HepG2 (cell line): ENCODE data around the gene FOXS1. TPM values are rescaled to one million over a fixed set of nuclear protein-coding genes. Genes with fewer than 3 reads are reported as not detected.

ENCODE experiments used
- EEA1 ChIP-seq: sonication (generic); formaldehyde crosslinking; IDR thresholded peaks from 2 replicates; pipeline ENCODE4 v1.5.1; 2020; ENCODE audit warnings: mild to moderate bottlenecking, missing genetic modification reagents, borderline replicate concordance
- EED ChIP-seq: sonication (generic); formaldehyde crosslinking; IDR thresholded peaks from 2 replicates; pipeline ENCODE4 v1.5.0; 2020; ENCODE audit warnings: mild to moderate bottlenecking, missing genetic modification reagents
- HNRNPK ChIP-seq: fragments of 200-400 bp; formaldehyde crosslinking; IDR thresholded peaks from 2 replicates; pipeline ENCODE4 v1.6.1; 2018; ENCODE audit warnings: low read length, low read depth, moderate library complexity, mild to moderate bottlenecking; ENCODE audit not compliant: poor library complexity, severe bottlenecking
- HOXA3 ChIP-seq: sonication (generic); formaldehyde crosslinking; IDR thresholded peaks from 2 replicates; pipeline ENCODE4 v1.5.0; 2020; ENCODE audit warnings: missing genetic modification reagents
- JUN ChIP-seq: sonication (generic); formaldehyde crosslinking; IDR thresholded peaks from 2 replicates; pipeline ENCODE4 v1.4.0; 2020; ENCODE audit warnings: mild to moderate bottlenecking, missing genetic modification reagents
- MEF2D ChIP-seq: sonication (generic); formaldehyde crosslinking; IDR thresholded peaks from 2 replicates; pipeline ENCODE4 v1.5.1; 2020; ENCODE audit warnings: mild to moderate bottlenecking, missing genetic modification reagents
- MTF2 ChIP-seq: sonication (generic); formaldehyde crosslinking; IDR thresholded peaks from 2 replicates; pipeline ENCODE4 v1.5.0; 2020; ENCODE audit warnings: missing genetic modification reagents, borderline replicate concordance
- PHF8 ChIP-seq: sonication (generic); formaldehyde crosslinking; IDR thresholded peaks from 2 replicates; pipeline ENCODE4 v1.5.0; 2020; ENCODE audit warnings: missing genetic modification reagents
- POLR2AphosphoS2 ChIP-seq: IDR thresholded peaks from 2 replicates; pipeline ENCODE4 v1.6.1; 2011; ENCODE audit warnings: low read depth, low read length, improper control_type of control experiment
- RAD51 ChIP-seq: fragments of 450-650 bp; IDR thresholded peaks from 2 replicates; pipeline ENCODE4 v1.6.1; 2016; ENCODE audit warnings: borderline replicate concordance
- REPIN1 ChIP-seq: sonication (generic); formaldehyde crosslinking; IDR thresholded peaks from 2 replicates; pipeline ENCODE4 v1.8.0; 2022; ENCODE audit warnings: missing genetic modification reagents, low read depth, mild to moderate bottlenecking, borderline replicate concordance
- SALL2 ChIP-seq: sonication (generic); formaldehyde crosslinking; IDR thresholded peaks from 2 replicates; pipeline ENCODE4 v1.8.1; 2023; ENCODE audit warnings: mild to moderate bottlenecking, missing genetic modification reagents, inconsistent platforms
- THAP11 ChIP-seq: IDR thresholded peaks from 2 replicates; pipeline ENCODE4 v1.6.1; 2016; ENCODE audit warnings: missing biosample characterization, missing genetic modification reagents
- ZFX ChIP-seq: sonication (generic); formaldehyde crosslinking; IDR thresholded peaks from 2 replicates; pipeline ENCODE4 v1.4.0; 2020; ENCODE audit warnings: mild to moderate bottlenecking, low read depth, missing genetic modification reagents, moderate library complexity
- ZNF329 ChIP-seq: sonication (generic); formaldehyde crosslinking; IDR thresholded peaks from 2 replicates; pipeline ENCODE4 v1.9.0; 2021; ENCODE audit warnings: low read depth, mild to moderate bottlenecking, missing genetic modification reagents
- ZNF616 ChIP-seq: sonication (generic); formaldehyde crosslinking; IDR thresholded peaks from 2 replicates; pipeline ENCODE4 v1.5.0; 2020; ENCODE audit warnings: low read depth, mild to moderate bottlenecking, missing genetic modification reagents
- ZNF766 ChIP-seq: sonication (generic); formaldehyde crosslinking; IDR thresholded peaks from 2 replicates; pipeline ENCODE4 v1.5.0; 2020; ENCODE audit warnings: missing genetic modification reagents, borderline replicate concordance
- ZNF891 ChIP-seq: sonication (generic); formaldehyde crosslinking; IDR thresholded peaks from 2 replicates; pipeline ENCODE4 v1.5.0; 2020; ENCODE audit warnings: mild to moderate bottlenecking, missing genetic modification reagents
- polyA plus RNA-seq, 8 experiments: library from polyadenylated mRNA; depleted of rRNA in 3 of 8; stranded (reverse) in 7 of 8; unstranded in 1 of 8; fragments of >200 nt; fragmentation: Illumina TruSeq in 4 of 8; extraction: Trizol in 4 of 8; gene quantifications; 2 replicates each; pipeline versions ENCODE4 v1.2.1 to v1.2.3, GENCODE V29; 2011 to 2016; ENCODE audit warnings: low read depth in 4 of 8, missing spikeins in 1 of 8, mixed read lengths in 1 of 8; ENCODE audit not compliant: insufficient read depth in 1 of 8
- total RNA-seq, 5 experiments: library from RNA; depleted of rRNA; stranded (reverse); fragments of >200 nt; fragmentation: Illumina TruSeq; extraction: Trizol; gene quantifications; 2 replicates each; pipeline ENCODE4 v1.2.3, GENCODE V29; 2016; ENCODE audit warnings: low read depth in 1 of 5
- TF ChIP-seq, protein P1 (sequence below): sonication (generic); formaldehyde crosslinking; IDR thresholded peaks from 2 replicates; pipeline ENCODE4 v1.8.0; 2022; ENCODE audit warnings: mild to moderate bottlenecking, missing genetic modification reagents; ENCODE audit not compliant: insufficient replicate concordance
- TF ChIP-seq, protein P2 (sequence below): conservative IDR thresholded peaks from 2 replicates; pipeline ENCODE4 v1.6.1; 2018; ENCODE audit warnings: missing genetic modification reagents
- TF ChIP-seq, protein P3 (sequence below): sonication (generic); formaldehyde crosslinking; IDR thresholded peaks from 2 replicates; pipeline ENCODE4 v1.4.0; 2020; ENCODE audit warnings: mild to moderate bottlenecking, missing genetic modification reagents
- TF ChIP-seq, protein P4 (sequence below): sonication (generic); formaldehyde crosslinking; IDR thresholded peaks from 2 replicates; pipeline ENCODE4 v1.5.1; 2020; ENCODE audit warnings: mild to moderate bottlenecking, missing genetic modification reagents, moderate library complexity

Gene FOXS1
- total and polyA plus RNA-seq, 2 of the 13 experiments (the other 11 are each of a cell fraction or from before 2014, with no cell fraction given): not detected

DNA sequence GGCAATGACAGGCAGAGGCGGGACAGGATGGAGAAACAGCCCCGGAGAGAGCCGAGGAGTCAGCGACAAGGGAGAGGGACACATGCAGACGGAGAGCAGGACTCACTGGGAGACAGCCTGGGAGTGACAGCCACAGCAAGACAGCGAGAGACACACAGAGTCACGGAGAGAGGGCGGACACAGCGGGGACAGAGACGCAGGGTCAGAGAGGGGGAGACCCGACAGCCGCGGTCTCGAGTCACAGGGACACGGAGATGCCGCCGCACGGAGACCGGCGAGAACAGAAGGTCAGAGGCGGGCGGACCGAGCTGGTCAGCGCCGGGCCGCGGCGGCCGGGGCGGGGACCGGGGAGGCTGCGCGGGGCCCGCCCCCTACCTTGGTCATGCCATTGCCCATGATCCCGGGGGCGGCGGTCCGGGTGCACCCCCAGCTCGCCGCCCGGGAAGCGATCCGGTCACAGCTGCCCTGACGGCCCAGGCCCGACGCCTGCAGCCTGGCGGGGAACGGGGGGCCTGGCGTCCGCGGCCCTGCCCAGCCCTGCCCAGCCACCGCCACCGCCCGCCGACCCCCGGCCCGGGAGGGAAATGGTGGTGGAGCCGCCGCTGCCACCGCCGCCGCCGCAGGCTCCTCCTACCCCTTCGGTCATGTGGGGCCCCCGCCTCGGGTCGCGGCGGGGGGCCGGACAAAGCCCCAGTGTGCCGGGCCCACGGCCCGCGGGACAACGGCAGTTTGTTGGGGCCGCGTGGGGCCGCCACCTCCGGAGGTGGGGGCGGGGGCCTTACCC, 24.7 kb upstream of the FOXS1 start, which contains the start of the genes DUSP15 and TTLL9 (continued):
- peak; percentile 35; the same call in 1 of the 2 replicates for TF ChIP-seq REPIN1 (CRISPR knock-in tag)
- TF ChIP-seq, protein P1, sequence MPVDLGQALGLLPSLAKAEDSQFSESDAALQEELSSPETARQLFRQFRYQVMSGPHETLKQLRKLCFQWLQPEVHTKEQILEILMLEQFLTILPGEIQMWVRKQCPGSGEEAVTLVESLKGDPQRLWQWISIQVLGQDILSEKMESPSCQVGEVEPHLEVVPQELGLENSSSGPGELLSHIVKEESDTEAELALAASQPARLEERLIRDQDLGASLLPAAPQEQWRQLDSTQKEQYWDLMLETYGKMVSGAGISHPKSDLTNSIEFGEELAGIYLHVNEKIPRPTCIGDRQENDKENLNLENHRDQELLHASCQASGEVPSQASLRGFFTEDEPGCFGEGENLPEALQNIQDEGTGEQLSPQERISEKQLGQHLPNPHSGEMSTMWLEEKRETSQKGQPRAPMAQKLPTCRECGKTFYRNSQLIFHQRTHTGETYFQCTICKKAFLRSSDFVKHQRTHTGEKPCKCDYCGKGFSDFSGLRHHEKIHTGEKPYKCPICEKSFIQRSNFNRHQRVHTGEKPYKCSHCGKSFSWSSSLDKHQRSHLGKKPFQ (CRISPR knock-in tag): no peak
- peak; percentile 28; the same call in 1 of the 2 replicates for TF ChIP-seq THAP11 (CRISPR knock-in tag)
- peak; percentile 52; the same call in 1 of the 2 replicates for TF ChIP-seq ZNF329 (CRISPR knock-in tag)
- TF ChIP-seq, protein P2, sequence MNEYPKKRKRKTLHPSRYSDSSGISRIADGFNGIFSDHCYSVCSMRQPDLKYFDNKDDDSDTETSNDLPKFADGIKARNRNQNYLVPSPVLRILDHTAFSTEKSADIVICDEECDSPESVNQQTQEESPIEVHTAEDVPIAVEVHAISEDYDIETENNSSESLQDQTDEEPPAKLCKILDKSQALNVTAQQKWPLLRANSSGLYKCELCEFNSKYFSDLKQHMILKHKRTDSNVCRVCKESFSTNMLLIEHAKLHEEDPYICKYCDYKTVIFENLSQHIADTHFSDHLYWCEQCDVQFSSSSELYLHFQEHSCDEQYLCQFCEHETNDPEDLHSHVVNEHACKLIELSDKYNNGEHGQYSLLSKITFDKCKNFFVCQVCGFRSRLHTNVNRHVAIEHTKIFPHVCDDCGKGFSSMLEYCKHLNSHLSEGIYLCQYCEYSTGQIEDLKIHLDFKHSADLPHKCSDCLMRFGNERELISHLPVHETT (CRISPR knock-in tag): no peak
- TF ChIP-seq MTF2: peak; percentile 51; the same call in 1 of the 2 replicates
- TF ChIP-seq HOXA3 (CRISPR knock-in tag): peak; percentile 30; the same call in 1 of the 2 replicates
- TF ChIP-seq HNRNPK: peak; percentile 51
- no peak for TF ChIP-seq SALL2 (CRISPR knock-in tag)
- TF ChIP-seq, protein P3, sequence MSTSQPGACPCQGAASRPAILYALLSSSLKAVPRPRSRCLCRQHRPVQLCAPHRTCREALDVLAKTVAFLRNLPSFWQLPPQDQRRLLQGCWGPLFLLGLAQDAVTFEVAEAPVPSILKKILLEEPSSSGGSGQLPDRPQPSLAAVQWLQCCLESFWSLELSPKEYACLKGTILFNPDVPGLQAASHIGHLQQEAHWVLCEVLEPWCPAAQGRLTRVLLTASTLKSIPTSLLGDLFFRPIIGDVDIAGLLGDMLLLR (CRISPR knock-in tag): peak; percentile 18; the same call in 1 of the 2 replicates
- TF ChIP-seq PHF8: 0 out of 2 replicates have a peak, but pooled peaks have one; percentile 35
- peak; percentile 72 for TF ChIP-seq EEA1 (CRISPR knock-in tag)
- TF ChIP-seq POLR2AphosphoS2: no peak
- 0 out of 2 replicates have a peak, but pooled peaks have one; percentile 35 for TF ChIP-seq ZNF616 (CRISPR knock-in tag)
- TF ChIP-seq ZFX: peak; percentile 33; the same call in 1 of the 2 replicates
- TF ChIP-seq ZNF766: no peak
- no peak for TF ChIP-seq ZNF891 (CRISPR knock-in tag)
- TF ChIP-seq JUN (CRISPR knock-in tag): no peak
- 0 out of 2 replicates have a peak, but pooled peaks have one; percentile 19 for TF ChIP-seq MEF2D (CRISPR knock-in tag)
- 0 out of 2 replicates have a peak, but pooled peaks have one; percentile 17 for TF ChIP-seq EED (CRISPR knock-in tag)
- TF ChIP-seq, protein P4, sequence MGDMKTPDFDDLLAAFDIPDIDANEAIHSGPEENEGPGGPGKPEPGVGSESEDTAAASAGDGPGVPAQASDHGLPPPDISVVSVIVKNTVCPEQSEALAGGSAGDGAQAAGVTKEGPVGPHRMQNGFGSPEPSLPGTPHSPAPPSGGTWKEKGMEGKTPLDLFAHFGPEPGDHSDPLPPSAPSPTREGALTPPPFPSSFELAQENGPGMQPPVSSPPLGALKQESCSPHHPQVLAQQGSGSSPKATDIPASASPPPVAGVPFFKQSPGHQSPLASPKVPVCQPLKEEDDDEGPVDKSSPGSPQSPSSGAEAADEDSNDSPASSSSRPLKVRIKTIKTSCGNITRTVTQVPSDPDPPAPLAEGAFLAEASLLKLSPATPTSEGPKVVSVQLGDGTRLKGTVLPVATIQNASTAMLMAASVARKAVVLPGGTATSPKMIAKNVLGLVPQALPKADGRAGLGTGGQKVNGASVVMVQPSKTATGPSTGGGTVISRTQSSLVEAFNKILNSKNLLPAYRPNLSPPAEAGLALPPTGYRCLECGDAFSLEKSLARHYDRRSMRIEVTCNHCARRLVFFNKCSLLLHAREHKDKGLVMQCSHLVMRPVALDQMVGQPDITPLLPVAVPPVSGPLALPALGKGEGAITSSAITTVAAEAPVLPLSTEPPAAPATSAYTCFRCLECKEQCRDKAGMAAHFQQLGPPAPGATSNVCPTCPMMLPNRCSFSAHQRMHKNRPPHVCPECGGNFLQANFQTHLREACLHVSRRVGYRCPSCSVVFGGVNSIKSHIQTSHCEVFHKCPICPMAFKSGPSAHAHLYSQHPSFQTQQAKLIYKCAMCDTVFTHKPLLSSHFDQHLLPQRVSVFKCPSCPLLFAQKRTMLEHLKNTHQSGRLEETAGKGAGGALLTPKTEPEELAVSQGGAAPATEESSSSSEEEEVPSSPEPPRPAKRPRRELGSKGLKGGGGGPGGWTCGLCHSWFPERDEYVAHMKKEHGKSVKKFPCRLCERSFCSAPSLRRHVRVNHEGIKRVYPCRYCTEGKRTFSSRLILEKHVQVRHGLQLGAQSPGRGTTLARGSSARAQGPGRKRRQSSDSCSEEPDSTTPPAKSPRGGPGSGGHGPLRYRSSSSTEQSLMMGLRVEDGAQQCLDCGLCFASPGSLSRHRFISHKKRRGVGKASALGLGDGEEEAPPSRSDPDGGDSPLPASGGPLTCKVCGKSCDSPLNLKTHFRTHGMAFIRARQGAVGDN (CRISPR knock-in tag): peak; percentile 55; the same call in 1 of the 2 replicates
- TF ChIP-seq RAD51: no peak
